ENCODE results near the gene LPIN1. TPM values are rescaled to one million over a fixed set of nuclear protein-coding genes. Genes with fewer than 3 reads are reported as not detected.

LPIN1 gene
- total and polyA plus RNA-seq, 2 donors (not counting 1 experiment from before 2014, with no cell fraction given) = 36.3 to 99.1 TPM

DNA sequence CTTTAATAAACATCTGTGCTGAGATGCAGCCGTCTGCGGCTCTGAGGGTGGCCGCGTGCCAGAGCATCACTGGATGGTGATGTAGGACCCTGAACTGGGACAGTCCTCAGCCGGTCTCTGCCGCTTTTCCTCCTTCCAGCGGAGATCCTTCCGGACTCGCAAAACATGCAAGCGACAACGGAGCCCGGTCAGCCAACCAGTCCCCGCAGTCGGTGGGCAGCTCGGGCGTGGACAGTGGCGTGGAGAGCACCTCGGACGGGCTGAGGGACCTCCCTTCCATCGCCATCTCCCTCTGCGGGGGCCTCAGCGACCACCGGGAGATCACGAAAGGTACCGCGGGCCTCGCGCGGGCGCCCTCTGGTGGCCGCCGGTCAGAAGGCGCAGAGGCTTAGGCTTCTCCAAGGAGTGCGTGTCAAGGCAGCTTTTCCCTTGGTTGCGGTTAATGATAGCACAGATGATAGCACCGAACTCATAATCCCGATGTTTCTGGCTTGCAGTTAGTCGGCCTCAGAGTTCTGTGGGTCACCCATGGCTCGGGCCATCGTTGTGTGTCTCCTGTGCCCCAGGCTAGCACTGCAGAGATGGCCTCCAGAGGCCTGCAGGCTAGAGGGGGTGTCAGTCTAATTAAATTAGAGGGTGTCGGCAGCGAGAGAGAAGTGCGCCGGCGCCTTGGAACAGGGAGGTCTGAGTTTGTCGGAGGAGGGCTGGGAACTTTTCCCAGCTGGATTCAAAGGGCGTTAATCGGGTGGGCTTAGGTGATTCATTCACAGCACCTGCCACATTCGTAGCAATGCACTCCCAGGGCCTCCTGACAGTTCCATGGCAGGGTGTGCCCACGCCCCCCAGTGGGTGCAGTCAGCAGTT, 38.5 kb downstream of the LPIN1 start:
- intact Hi-C loops (cut with micrococcal nuclease) = no loop called here
- 74% methylated on average over 50 of the region's 50 CpGs for WGBS (ENCODE audit: insufficient coverage)
- Mint-ChIP-seq H3K4me1 (no peaks in the 10 kb centered on the region), H3K9me3 (ENCODE audit: insufficient read depth) (no peaks in the 10 kb centered on the region), H3K27me3 (no peaks in the 10 kb centered on the region), H3K27ac (no peak overlapping the region), H3K4me3 (no peak overlapping the region)
- H3K9me3 ChIP-seq (ENCODE audit: control extremely low read depth in 1 of 3, control insufficient read depth in 2 of 3, insufficient read depth in 1 of 3, low read length in 2 of 3) = no peaks in the 10 kb centered on the region
- peaks cover 0 to 87% of the 10 kb centered on the region in 2 experiments for H3K36me3 ChIP-seq (replicated peaks in 1 of 2; ENCODE audit: control extremely low read depth in 1 of 2, control insufficient read depth in 1 of 2, extremely low read depth in 1 of 2, insufficient read depth in 2 of 2, low read length in 1 of 2)
- H3K79me2 ChIP-seq (ENCODE audit: control insufficient read depth, insufficient read depth, low read length) = peaks cover 9% of the 10 kb centered on the region
- H3K27ac ChIP-seq (ENCODE audit: low read length in 2 of 2) = no peak overlapping the region
- peak; percentile 41 for ATAC-seq (ENCODE audit: low read depth)
- ChIA-PET CTCF (interaction anchor here (0.6 to 12.8 kb wide), 14 partner anchors 8 to 1221 kb away, joined by 3 to 411 read pairs (median 4); partner anchors contain the start of genes LPIN1 and TRIB2), POLR2A (no interaction called here)
- DNase-seq = peak; percentile 63
- H4K20me1 ChIP-seq (ENCODE audit: control insufficient read depth, insufficient read depth, low read length, poor library complexity, severe bottlenecking) = peaks cover 10% of the 10 kb centered on the region
- TF ChIP-seq EZH2 (IDR thresholded peaks at IDR 0.05; ENCODE audit: borderline replicate concordance, insufficient read depth, low read depth, low read length, poor library complexity, severe bottlenecking) = no peak
- TF ChIP-seq, protein P1, sequence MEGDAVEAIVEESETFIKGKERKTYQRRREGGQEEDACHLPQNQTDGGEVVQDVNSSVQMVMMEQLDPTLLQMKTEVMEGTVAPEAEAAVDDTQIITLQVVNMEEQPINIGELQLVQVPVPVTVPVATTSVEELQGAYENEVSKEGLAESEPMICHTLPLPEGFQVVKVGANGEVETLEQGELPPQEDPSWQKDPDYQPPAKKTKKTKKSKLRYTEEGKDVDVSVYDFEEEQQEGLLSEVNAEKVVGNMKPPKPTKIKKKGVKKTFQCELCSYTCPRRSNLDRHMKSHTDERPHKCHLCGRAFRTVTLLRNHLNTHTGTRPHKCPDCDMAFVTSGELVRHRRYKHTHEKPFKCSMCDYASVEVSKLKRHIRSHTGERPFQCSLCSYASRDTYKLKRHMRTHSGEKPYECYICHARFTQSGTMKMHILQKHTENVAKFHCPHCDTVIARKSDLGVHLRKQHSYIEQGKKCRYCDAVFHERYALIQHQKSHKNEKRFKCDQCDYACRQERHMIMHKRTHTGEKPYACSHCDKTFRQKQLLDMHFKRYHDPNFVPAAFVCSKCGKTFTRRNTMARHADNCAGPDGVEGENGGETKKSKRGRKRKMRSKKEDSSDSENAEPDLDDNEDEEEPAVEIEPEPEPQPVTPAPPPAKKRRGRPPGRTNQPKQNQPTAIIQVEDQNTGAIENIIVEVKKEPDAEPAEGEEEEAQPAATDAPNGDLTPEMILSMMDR (IDR thresholded peaks at IDR 0.05) = peak; percentile 98
- H3K27me3 ChIP-seq (replicated peaks in 1 of 4; ENCODE audit: control extremely low read depth in 1 of 4, control insufficient read depth in 3 of 4, insufficient read depth in 4 of 4, low read length in 3 of 4) = no peaks in the 10 kb centered on the region
- H2AFZ ChIP-seq (ENCODE audit: insufficient read depth, low read depth, low read length, poor library complexity, severe bottlenecking) = no peak overlapping the region
- H3K4me1 ChIP-seq (ENCODE audit: control insufficient read depth in 2 of 2, insufficient read depth in 2 of 2, low read length in 2 of 2) = no peaks in the 10 kb centered on the region
- no peak overlapping the region for H3K4me2 ChIP-seq (replicated peaks; ENCODE audit: low read depth, low read length, poor library complexity, severe bottlenecking)
- H3K4me3 ChIP-seq (ENCODE audit: control extremely low read depth in 1 of 5, extremely low read depth in 1 of 5, insufficient read depth in 1 of 5, low read depth in 2 of 5, low read length in 4 of 5) = no peak overlapping the region
- H3K9ac ChIP-seq (ENCODE audit: low read length) = no peak overlapping the region

DNA sequence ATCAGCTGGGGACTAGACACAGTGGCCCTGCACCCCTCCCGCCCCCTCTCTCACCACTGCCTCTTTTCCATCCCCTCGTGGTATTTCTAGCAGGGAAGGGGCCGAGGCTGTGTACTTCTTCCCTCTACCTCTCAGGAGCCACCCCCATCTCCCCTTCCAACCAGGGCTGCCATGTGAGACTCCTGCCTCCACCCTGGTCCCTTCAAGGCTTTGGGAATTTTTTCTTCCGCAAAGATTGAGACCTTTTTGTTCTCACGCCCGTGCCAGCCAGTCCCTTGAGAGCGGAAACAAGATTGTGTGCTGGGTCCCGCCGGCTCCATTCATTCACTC, 39.1 kb downstream of the LPIN1 start:
- Histone ChIP-seq H3K4me2 (replicated peaks; ENCODE audit: low read depth, low read length, poor library complexity, severe bottlenecking) (no peak overlapping the region), H3K9ac (ENCODE audit: low read length) (no peak overlapping the region), H4K20me1 (ENCODE audit: control insufficient read depth, insufficient read depth, low read length, poor library complexity, severe bottlenecking) (peaks cover 10% of the 10 kb centered on the region), H3K4me3 (ENCODE audit: control extremely low read depth in 1 of 5, extremely low read depth in 1 of 5, insufficient read depth in 1 of 5, low read depth in 2 of 5, low read length in 4 of 5) (no peak overlapping the region), H3K79me2 (ENCODE audit: control insufficient read depth, insufficient read depth, low read length) (peaks cover 9% of the 10 kb centered on the region), H3K9me3 (ENCODE audit: control extremely low read depth in 1 of 3, control insufficient read depth in 2 of 3, insufficient read depth in 1 of 3, low read length in 2 of 3) (no peaks in the 10 kb centered on the region), H3K27me3 (replicated peaks in 1 of 4; ENCODE audit: control extremely low read depth in 1 of 4, control insufficient read depth in 3 of 4, insufficient read depth in 4 of 4, low read length in 3 of 4) (no peaks in the 10 kb centered on the region), H3K36me3 (replicated peaks in 1 of 2; ENCODE audit: control extremely low read depth in 1 of 2, control insufficient read depth in 1 of 2, extremely low read depth in 1 of 2, insufficient read depth in 2 of 2, low read length in 1 of 2) (peaks cover 0 to 87% of the 10 kb centered on the region in 2 experiments), H3K27ac (ENCODE audit: low read length in 2 of 2) (no peak overlapping the region), H3K4me1 (ENCODE audit: control insufficient read depth in 2 of 2, insufficient read depth in 2 of 2, low read length in 2 of 2) (no peaks in the 10 kb centered on the region), H2AFZ (ENCODE audit: insufficient read depth, low read depth, low read length, poor library complexity, severe bottlenecking) (no peak overlapping the region)
- WGBS (ENCODE audit: insufficient coverage) = 98% methylated on average over 7 of the region's 9 CpGs
- ChIA-PET POLR2A (no interaction called here), CTCF (interaction anchor here (1.3 to 12.8 kb wide), 7 partner anchors 20 to 301 kb away, joined by 3 to 411 read pairs (median 10); partner anchors contain the start of gene LPIN1)
- Mint-ChIP-seq H3K27me3 (no peaks in the 10 kb centered on the region), H3K4me3 (no peak overlapping the region), H3K9me3 (ENCODE audit: insufficient read depth) (no peaks in the 10 kb centered on the region), H3K27ac (no peak overlapping the region), H3K4me1 (no peaks in the 10 kb centered on the region)
- intact Hi-C loops (cut with micrococcal nuclease) = no loop called here
- no peak for TF ChIP-seq EZH2 (IDR thresholded peaks at IDR 0.05; ENCODE audit: borderline replicate concordance, insufficient read depth, low read depth, low read length, poor library complexity, severe bottlenecking)
- TF ChIP-seq, protein P1 (IDR thresholded peaks at IDR 0.05) = no peak
- no peak for DNase-seq
- no peak for ATAC-seq (ENCODE audit: low read depth)

Measured in B cell (primary cell).